IPS DF 4.7 (cell line): Measurements from ENCODE around the gene PDE1C.

ENCODE experiments used
- DNase-seq: peaks from one replicate; pipeline ENCODE4 v3.0.0-alpha.2; 2013; ENCODE audit warnings: low spot score; ENCODE audit errors: extremely low read depth

PDE1C gene

DNA sequence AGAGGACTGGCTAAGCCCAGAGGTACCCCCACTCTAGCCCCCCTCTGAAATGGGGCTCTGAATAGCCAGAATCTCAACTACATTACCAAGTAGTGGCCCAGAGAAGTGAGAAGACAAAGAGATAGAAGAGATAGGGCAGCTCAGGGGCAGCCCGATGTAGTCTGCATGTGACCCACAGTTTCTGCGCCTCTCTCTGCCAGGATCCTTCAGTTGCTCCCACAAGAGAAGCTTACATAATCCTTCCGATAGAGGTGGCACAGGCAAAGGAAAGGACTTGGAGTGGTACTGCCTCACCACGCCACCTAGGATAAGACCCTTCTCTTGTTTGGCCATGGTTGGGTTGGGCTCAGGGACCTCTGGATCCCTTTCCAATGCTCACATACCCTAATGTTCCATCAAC, 5.4 kb upstream of the PDE1C start:
- DNase-seq, result no peak

GRCh38 chr7:32074787-32075585, 4.8 kb upstream of the PDE1C start:
- DNase-seq, result no peak

GRCh38 chr7:32073533-32073932, 3.3 kb upstream of the PDE1C start:
- no peak for DNase-seq

DNA sequence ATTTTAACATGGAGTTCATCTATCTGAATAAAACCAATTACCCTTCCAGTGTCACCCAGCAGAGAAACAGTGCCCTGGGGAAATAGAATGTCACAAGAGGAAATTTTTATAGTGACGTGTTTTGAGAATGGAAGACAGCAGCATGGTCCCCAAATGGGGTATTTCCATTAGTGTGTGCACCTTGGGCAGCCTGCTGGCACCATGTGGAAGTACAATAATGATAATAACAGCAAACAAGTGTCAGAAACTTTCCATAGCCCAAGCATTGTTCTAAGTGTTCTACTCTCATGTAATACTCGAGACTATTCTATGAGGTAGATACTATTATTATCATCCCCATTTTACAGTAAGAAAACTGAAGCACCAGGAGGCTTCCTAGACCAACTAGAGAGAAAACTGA, 2.2 kb upstream of the PDE1C start:
- no peak for DNase-seq

GRCh38 chr7:32071466-32072091, 1.4 kb upstream of the PDE1C start:
- DNase-seq, result no peak

DNA sequence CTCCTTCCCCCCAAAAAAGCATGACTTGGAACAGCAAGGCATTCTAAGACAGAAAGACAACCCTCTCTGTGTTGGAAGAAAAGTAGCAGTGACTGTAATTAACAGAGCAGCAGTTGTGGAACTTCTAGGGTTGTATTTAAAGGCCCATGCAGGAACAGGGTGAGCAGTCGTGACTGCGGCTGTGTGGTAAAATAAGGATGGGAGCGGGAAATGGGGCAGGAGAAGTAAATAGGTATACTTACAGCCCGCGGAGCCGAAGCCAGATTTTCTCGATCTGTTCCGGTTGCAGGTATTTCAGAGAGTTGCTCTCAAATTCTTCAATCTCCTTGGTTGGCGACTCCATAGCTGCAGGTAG, 179 bp downstream of the PDE1C start:
- DNase-seq, result no peak

GRCh38 chr7:32069116-32069650, 1.0 kb downstream of the PDE1C start:
- DNase-seq, result no peak

DNA sequence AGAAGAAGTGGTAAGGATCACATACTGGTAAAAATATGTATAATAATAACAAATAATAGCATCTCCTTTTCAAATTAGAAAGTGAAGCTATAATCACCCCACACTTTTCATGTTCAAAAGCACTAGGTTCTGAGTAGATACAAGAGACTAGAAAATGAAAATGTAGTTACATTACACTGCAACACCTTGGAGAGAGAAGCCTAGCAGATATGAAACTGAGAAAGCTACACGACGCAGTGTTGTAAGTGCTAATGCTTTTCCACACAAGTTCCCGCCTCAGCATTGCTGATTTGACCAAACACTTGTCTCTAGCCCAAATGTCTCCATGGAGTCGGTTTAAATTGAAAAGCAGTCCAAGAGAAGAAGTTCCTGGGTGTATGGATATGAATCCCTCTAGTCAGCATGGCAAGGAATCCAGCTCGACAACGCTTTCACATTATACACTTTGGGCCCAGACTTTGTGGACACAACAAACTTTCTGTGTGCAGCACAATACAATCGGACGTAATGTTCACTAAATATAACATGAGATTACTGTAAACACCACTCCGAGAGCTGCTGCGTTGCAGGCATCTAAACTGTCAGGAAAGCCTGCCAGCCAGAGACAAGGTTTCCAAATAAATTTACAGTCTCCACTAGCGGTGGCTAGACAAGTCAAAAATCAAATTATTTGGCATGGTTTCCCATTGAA, 1.7 kb downstream of the PDE1C start:
- no peak for DNase-seq

DNA sequence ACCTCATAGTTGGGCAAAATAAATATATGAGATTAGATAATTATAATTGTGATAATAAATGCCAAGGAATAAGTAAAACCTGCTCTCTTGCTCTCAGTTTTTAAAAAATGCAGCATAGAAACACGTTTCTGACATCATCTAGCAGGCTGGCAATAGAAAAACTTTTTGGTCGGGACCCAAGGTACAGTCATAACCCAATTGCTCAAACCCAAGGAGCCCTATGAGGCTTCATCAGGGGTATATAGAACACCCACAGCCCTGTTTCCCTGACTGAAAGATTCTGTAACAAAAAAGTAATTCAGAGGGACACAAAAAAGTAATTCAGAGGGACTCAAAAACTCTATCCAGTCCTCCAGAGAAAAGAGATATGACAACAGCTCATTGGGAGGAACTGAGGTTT, 3.8 kb downstream of the PDE1C start:
- no peak for DNase-seq

DNA sequence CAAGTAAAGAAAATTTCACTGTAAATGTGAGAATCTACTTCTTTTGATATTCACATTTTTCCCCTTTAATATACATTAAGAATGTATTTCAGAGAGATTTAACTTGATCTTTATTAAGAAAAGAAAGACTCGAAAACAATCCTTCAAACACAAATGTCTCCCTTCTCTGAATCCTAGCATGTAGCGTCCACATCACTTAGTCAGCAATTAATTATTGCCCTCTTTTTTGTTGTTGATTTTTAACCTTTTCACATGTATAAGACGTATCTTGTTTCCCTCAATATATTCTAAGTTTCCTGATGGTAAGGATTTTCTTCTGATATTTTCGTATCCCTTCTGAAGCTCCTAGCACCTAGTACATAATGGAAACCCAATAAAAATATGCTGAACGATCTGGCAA, 6.6 kb downstream of the PDE1C start:
- DNase-seq, result no peak

DNA sequence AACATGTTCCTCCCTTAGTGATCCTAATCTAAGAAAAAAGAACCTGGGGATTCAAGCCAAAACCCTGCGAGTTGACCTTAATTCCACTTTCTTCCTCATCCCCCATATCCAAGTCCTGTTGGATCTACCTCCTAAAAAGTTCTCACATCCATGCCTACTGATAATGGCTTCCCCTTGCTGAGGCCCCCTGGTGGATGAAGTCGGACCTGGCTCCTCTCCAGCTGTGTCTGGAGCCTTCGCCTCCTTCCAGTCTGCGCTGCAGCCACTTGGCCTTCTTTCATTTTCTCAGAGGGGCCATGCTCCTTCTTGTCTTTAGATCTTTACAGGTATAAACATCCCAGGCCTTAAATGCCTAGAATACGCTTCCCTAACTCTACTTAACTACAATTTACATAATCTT, 8.1 kb downstream of the PDE1C start:
- no peak for DNase-seq

DNA sequence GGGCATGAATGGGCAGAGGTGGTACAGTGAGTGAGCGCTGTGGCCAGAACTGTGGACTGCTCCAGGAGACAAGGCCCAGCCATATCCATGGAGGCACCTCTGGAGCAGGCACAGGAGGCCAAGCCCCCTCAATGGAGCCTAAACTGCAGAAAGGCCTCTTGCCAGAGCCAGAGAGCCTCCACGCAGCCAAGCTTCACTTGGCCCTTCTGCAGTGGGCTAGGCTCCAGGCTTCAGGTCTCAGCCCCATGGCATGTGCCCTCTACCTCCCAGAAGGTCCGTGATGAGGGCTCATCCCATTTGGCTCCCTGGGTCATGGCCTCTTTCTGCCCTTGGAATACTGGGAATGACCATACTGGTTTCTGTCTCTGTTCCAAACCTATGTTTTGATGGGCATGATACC, 8.9 kb downstream of the PDE1C start:
- no peak for DNase-seq

- no peak for DNase-seq
Measured at GRCh38 chr7:32059289-32060011, 10.8 kb downstream of the PDE1C start.

DNA sequence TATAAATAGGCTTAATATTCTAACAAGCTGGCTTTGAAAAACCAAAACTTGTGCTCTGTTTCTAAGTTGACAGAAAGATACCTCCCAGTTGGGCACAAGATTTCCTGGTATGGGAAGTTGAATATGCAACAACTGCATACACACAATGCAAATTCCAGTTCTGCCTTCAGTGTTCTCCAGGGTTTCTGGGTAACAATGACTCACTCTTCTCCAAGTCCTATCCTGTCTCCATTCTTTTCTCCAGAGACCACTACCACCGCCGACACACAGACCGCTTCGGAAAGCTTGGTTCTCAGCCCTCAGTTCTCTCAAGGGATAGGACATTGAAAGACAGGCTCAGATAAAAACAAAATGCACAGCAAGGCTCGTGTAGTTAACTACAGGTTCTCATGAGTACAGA, 12.2 kb downstream of the PDE1C start:
- DNase-seq, result no peak

GRCh38 chr7:32056767-32057166, 13.4 kb downstream of the PDE1C start:
- no peak for DNase-seq

GRCh38 chr7:32053204-32053603, 17.0 kb downstream of the PDE1C start:
- no peak for DNase-seq

DNA sequence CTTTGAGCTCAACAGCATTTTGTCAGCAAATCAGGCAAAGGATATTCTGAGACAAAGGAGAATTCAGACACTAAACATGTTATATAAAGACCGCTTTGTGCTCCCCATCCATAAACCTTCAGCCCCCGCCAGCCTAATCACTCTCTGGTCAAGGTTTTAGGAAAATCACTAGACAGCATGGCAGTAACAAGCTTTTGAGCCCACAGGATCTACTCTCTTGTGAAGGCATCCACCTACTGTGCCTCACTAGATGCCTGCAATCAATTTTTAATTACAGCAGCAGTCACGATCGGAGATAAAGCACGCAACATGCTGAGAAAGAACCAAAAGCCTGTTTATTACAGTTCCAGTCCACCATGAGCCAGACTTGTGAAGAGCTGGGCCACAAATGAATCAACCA, 19.1 kb downstream of the PDE1C start:
- DNase-seq, result no peak

GRCh38 chr7:32049599-32049998, 20.6 kb downstream of the PDE1C start:
- no peak for DNase-seq

DNA sequence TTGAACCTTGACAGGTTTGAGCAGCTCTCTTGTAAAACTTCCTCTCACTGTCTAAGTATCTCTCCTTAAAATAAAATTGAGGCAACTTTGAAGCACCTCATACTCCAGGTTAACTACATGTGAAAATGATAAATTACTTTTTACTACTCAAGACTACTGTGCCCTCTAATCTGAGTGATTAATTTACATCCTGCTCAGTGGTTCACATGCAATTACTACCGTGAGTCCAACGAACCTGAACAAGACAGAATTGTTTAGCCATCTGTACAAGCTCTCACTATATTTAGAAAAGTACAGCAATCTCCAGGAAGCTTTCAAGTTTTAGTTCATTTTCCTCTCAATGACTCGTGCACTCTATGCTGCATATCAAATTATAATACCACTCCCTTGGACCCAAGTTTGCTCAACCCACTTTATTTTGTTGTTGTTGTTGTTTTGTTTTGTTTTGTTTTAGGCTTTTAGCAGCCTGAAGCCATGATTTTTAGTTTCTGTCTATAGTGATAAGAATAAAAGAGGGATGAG, 21.2 kb downstream of the PDE1C start:
- no peak for DNase-seq

DNA sequence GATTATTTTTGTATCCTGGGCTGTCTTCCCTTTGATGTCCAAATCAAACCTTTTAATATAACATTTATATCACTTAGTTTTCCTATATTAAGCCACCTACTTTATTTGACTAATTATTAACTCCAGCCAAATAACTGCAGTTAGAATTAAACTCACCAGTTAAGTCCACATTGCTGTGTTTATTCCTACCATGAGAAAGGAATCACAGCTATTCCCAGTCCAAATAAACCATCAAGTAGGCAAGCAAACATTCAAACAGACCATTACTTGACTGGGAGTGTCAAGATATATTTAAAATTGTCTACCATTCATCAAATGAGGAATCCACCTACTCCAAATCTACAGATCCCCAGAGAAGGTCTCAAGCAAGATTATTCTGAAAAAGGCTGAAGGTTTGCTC, 22.4 kb downstream of the PDE1C start:
- DNase-seq, result no peak

DNA sequence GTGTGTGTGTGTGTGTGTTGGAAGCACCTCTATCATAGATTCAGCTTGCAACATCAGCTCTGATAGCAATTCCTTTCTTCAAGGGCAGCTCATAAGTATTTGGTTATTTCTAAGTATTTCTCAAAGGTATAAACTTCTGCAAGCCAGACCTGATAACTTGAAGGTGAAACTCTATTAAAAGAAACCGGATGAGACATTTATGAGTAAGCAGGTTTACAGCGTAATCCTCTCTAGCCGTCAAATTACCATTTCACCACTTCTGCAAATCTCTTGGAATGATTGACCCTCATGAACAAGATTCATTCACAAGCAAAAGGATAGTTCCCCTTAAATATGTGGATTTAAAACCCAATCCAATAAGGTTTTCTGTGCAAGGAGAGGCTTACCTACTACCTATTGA, 23.1 kb downstream of the PDE1C start:
- no peak for DNase-seq

GRCh38 chr7:32045228-32045627, 25.0 kb downstream of the PDE1C start:
- no peak for DNase-seq
